Stimulated activated CD8-positive, alpha-beta memory T cell treated with anti-CD3 and anti-CD28 coated beads, Interleukin-7, amount 100 ng/mL, for 24 hours (primary cell): Measurements from ENCODE around the gene TMEM247.

Experiments used
- DNase-seq: peaks from one replicate; pipeline ENCODE4 v3.0.0-alpha.2; 2020; ENCODE audit warnings: low read depth

Gene TMEM247

DNA sequence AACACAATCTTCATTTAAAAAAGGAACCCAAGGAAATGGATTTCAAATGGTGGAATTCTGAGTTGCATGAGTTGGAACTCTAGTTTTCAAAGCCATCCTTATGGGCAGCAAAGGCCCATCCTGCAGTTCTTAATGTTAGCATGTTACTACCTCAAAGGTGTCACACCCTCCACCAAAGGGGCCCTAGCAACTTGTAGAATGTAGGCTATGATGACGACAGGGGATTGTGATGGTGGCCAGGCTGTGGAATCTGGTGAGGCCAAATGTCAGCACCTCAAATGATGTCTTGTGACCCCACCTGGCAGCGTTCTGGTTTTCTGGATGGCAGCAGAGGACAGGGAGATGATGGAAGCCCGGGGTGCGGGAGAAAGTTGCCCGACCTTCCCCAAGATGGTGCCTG lies at the start of gene TMEM247:
Gene TMEM247, plus strand, starts transcription at position 301 of the 400 bp plus-strand sequence.
- DNase-seq: no peak

DNA sequence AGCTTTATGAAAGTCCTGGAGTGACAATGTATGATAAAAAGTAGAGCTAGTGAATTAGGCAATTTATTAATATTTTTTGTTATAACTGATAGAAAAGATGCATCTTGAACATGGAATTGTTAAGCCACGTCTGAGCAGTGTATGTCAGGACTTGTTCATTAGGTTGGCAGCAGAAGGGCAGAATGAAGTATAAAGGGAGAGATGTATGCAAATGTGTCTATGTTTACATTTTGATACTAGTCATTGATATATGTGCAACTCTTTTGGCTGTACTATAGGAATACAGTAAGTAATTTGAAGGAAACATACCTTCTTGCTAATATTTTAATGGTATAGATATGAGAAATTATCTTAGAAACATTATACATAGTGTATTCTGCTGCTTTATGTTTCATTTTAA lies 49.0 kb upstream of the TMEM247 start:
- DNase-seq: no peak

DNA sequence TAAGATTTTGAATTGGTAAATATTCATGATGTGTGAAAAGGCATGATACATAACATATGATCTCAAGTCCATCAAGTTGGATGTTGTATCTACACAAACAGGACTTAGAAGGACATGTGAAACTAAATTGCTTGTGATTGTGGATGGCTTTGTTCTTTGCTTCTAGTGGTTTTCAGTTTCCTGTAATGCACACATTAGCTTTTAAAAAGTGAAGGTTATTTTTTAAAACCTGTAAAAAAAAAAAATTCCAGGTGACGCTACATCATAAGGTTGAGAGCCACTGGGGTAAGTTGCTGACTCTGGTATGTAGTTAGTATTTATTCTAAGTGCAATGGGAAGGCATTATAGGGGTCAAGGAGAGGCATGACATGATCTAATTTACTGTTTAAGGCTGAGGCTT lies 48.4 kb upstream of the TMEM247 start:
- DNase-seq: no peak

DNA sequence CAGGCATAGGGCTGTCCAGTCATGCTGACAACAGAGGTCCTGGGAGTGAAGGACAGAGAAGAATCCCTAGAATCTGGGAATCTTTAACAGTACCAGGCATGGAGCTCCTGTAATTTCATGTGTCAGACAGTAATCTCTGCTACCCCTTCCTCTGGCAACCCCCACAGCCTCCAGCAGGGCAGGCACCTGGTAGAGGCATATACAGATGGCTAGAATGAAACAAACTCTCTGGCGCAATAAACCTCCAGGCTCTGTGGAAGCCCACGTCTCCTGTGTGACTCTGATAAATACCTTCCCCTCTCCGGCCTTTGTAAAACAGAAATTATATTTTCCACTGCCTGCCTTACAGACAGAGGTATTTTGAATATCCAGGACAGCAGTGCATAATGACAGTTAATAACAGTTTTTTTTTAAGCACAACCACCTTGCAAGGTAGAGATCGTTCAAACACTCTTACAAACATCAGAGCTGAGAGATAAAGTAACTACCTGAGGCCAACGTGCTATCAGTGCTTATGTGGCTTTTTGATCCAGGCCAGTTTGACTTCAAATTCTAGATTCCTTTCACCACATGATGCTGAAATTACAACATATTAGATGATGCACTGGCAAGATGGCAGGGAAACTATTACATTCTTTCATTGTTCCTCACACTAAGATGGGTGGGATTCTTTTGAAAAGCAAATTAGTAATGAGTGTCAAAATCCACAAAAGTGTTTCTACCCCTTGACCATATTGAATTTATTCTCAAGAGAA lies 47.7 kb upstream of the TMEM247 start:
- DNase-seq: no peak

DNA sequence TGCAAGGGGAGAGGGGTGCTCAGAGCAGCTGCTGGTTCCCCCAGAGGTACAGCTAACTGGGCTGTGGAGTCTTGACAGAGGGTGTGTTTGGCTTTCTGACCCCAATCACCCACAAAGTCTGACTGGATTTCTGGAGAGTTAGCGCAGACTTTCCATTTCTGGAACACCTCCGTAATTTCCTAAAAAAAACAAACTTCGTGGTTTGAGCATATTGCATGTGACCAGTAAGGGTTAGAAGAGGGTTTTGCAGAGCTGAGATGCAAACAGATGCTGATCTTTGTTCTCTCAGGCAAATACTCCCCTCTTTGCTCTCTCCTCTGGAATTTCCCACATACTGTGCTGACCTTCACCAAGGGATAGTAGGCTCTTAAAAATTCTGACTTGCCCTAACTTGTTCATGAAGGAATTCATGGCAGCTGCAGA lies 44.5 kb upstream of the TMEM247 start:
- DNase-seq: no peak

DNA sequence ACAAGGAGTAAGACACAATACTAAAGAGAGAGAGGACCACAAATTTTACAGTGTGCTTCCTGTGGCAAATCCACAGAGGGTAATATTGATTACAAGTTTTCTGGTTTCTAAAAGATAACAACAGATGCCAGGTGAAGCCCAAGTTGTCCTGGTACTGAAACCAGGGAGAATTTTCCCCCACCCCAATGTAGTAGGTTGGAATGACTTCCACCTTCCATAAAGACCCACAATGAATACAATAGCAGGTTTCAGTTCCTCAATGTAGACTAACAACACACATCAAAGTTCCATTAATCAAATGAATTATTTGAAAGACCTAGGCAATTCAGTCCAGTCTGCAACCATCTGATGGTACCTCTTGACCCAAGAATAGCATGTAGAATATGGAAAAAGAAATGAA lies 44.0 kb upstream of the TMEM247 start:
- no peak for DNase-seq

DNA sequence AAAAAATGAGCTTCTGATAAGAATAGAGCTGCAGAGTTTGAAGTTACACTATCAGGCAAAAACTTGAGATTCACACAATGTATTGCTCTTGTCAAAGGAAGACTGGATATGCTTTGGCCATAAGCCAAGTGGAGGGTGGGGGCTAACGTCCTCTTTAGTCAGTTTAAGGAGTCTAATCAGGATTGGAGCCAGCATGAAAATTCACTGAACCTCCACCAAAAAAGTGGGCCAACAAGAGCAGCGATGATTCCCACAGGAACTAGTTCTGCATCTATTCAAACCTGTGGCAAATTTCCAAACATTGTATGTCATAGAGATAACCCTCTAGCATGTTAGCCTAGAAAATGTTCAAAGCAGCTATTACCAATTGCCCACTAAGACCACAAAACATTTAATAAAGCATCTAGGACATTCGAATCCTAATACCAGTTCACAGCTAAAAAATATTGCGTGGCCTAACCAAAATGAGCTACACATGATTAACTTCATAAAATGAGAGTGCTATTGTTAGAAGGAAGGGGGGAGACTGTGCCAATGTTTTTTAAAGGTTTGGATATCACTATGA lies 43.5 kb upstream of the TMEM247 start:
- no peak for DNase-seq

DNA sequence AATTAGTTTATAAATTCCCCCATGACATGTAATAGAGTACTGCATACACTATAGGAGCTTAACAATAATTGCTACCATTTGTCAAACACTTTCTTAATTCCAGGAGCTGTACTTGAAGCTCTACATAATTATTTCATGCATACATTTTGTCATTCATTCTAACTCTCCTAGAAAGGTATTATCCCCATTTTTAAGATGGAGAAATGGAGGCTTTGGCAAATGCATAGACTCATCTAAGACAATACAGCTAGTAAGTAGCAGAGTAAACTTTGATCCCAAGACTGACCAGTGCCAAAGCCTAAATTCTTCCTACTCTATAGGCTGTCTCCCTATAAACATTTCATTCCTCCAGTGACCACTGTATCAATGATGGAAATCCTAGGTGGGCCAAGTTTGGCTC lies 42.6 kb upstream of the TMEM247 start:
- DNase-seq: no peak

DNA sequence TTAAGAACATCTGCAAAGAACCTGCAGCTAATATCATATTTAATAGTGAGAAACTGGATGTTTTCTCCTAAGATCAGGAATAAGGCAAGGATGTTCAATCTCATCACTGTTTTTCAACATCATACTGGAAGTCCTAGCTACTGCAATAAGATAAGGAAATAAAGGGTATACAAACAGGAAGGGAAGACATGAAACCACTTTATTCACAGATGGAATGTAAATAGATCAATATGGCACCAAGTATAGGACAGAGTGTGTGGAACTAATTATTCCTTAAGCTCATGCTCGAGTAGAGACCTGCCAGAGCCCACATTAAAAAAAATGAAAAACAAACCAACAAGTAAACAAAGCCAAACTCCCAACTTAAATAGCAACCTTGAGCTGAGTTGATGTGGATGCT lies 41.3 kb upstream of the TMEM247 start:
- no peak for DNase-seq

DNA sequence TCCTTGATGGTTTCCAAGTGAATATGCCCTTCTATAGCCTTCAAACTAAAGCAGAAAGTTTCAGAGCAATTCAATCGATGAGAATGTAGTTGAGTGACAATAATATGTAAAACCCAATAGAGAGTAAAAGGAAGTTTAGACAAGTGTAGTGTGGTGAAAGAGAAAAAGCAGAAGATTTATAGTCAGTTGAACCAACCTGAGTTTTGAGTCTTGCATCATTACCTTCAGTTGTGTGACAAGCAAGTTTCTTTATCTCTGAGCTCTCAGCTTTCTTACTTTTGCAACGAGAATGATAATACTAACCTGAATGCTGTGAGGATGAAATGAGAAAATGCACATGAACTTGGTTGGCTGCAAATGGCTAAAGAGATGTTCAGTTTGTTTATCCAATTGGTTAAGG lies 40.6 kb upstream of the TMEM247 start:
- DNase-seq: no peak

DNA sequence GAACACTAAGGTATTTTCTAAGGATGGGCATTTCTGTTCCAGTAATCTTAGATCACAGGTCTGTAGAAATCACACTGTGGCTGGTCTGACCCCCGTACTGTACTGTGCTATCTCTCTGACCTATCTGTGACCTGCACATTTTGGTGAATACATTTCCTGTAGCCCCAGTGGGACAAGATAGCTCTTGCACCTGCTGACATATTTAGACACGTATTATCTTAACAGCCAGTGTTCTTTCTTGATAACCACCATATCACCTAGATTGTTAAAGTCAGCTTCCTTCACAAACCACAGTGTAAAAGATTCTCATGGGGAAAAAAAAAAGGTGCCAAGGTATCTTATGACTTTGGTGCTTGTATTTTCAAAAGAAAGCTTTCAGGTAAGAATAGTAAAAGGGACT lies 39.8 kb upstream of the TMEM247 start:
- DNase-seq: no peak

DNA sequence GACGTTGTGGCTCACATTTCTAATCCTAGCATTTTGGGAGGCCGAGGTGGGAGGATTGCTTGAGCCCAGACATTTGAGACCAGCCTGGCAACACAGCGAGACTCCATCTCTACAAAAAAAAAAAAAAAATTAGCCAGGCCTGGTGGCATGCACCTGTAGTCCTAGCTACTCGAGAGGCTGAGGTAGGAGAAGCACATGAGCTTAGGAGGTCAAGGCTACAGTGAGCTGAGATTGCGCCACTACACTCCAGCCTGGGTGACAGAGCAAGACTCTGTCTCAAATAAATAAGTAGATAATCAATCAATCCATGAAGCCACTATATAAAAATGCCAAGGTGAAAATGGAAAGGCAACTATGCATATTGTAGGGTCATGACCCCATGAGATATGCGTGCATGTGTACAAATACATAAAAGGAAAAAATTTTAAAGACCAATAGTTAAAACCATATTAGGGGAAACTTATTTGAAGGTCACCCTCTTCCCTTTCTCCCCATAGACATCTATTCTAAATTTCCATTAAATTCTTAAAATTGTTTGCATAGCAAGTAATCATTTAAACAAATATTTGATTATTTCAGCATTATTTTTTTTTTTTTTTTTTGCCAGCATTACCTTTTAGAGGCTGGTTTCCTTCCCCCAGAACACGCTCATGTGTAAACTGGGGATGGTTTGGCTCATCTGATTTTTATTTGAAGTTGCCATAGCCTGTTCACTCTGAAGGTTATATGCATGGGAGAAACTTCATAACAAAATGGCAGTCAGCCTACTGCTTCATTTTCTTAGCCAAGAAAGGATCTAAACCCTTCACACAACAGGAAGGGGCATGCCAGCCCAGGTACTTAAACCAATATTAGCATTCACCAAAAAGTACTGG lies 37.3 kb upstream of the TMEM247 start:
- DNase-seq: no peak

DNA sequence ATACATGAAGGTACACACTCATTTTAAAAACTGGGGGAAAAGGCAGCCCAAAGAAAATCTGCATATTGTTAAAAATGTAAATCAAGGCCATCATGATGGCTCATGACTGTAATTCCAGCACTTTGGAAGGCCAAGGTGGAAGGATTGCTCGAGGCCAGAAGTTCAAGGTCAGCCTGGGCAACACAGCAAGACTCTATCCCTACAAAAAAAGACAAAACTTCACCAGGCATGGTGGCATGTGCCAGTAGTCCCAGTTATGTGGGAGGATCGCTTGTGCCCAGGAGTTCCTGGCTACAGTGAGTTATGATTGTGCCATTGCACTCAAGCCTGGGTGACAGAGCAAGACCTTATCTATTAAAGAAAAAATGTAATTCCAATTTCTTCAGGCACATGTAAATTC lies 34.6 kb upstream of the TMEM247 start:
- DNase-seq: no peak

DNA sequence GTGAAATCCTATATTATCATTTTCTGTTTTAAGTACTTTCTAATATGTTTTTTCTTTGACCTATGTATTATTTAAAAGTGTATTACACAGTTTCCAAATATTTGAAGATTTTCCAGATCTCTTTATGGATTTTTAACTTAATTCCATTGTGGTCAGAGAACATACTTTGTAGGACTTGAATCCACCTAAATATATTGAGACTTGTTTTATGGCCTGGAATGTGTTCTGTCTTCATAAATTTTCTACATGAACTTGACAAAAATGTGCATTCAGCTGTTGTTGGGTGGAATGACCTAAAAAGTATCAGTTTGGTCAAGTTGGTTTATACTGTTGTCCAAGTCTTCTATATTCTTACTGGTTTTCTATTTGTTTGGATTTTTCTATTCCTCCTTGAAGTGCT lies 33.8 kb upstream of the TMEM247 start:
- no peak for DNase-seq

DNA sequence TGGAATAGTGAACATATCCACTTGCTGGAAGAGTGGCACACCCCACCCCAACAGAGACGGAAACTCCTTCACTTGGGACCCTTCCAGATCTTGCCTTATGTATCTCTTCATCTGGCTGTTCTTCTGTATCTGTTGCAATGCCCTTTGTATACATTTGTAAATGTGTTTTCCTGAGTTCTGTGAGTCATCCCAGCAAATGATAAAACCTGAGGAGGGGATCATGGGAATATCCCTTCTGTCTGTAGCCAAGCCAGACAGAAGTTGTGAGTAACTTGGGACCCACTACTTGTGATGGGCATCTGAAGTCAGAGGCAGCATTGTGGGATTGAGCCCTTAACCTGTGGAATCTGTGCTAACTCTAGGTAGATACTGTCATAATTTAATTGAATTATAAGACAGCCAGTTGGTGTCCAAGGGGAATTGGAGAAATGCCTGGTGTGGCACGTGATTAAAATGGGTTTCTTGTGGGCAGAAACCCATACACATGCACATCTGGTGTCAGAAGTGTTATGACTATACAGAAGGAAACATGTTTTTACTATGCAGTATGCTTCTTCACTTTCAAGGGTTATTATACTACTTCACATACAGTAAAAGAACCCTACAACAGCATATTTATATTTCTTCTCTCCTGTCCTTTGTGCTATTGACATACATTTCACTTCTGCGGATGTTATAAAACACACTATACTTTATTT lies 32.3 kb upstream of the TMEM247 start:
- DNase-seq: no peak

DNA sequence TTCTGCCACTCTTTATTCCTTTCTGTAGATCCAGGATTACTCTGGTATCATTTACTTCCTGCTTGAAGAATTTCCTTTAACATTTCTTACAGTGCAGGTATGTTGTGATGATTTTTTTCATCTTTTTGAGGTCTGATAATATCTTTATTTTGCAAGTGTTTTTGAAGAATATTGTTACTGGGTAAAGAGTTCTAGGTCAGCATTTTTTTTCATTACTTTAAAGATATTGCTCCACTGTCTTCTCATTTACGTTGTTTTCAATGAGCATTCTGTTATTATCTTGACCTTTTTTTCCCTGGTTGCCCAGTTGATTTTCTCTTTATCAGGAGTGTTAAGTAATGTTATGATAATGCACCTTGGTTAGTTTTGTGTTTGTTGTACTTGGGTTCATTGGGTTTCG lies 31.7 kb upstream of the TMEM247 start:
- no peak for DNase-seq

DNA sequence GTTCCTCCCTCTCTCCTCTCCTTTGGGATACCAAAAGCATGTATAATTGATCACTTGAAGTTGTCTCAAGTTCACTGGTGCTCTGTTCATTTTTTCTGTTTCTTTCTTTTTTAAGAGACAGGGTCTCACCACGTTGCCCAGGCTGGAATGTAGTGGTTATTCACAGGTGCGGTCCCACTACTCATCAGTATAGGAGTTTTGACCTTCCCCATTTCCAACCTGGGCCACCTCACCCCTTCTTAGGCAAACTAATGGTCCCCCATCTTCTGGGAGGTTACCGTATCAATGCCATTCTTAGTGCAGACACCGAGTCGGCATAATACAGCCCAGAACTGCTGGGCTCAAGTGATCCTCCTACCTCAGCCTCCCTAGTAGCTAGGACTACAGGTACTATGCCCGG lies 31.3 kb upstream of the TMEM247 start:
- no peak for DNase-seq

DNA sequence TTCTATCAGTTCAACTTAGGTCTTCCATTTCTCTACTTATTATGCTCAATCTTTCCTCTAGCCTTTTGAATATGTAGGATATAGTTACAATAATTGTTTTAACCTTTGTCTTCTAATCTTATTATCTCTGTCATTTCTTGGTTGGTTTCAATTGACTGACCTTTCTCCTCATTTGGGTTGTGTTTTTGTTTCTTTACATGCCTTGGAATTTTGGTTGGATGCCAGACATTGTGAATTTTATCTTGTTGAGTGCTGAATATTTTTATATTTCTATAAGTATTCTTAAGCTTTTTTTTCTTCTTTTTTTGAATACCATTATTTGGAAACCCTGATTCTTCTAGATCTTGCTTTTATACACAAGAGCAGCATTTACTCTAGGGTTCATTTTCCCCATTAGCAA lies 30.7 kb upstream of the TMEM247 start:
- no peak for DNase-seq

DNA sequence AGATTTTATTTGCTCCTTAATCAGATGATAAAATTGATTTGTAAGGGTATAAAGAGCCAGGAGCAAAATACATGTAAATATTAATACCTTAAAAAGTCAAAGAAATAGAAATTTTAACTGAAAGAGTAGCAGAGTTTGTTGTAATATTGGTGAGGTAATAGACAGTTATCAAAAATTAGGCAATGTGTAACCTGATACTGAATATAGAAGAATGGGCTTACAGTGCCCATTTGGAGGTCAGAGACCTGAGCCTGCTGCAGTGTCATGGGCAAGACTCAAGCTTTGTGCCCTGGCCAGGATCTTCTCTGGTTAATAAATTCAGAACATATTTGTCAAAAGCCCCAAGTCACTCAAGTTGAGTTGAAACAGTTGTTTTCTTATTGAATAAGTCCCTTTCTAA lies 29.7 kb upstream of the TMEM247 start:
- no peak for DNase-seq

DNA sequence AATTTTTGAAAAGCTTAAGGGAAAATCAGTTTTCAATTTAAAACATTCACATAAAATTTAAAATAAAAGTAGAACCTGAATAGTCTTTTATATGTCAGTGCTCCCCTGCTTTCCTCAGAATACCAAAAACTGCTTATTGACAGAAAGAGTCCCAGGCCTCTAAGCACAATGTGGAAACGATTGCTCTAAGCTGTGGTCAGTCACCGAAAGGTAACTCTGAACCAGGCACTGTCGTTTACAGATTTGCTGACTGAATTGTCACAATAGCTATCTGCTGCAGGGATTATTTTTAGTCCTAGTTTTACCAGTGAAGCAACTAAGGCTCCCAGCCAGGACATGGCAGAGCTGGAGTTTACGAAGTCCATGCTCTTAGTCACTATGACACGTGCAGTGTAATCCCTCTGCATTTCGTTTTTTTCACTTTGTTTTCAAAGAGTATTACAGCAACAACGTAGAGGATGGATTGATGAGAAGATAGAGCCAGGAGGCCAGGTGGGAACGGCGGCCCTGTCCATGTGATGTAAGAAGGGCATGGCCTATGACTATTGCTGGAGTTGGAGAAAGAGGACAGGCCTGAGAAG lies 28.1 kb upstream of the TMEM247 start:
- no peak for DNase-seq

DNA sequence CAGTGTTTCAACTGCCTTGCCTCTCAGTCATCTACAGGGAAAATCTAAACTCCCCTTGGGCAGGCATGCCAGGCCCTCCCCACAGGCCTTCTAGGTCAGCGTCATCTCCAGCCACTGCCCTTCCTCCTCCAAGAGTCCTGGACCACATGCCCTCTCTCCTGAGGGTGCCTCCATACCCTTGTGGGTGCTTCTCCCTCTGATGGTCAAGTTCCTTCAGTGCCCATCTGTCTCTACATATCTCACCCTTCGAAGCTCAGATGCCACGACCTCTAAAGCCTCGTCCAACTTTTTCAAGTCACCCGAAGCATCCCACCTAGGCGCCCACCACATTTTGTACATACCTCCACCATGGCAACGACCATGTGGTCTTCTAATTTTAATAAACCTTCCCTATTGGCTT lies 22.6 kb upstream of the TMEM247 start:
- DNase-seq: no peak
